Activated naive CD8-positive, alpha-beta T cell treated with anti-CD3 and anti-CD28 coated beads for 36 hours (primary cell): ENCODE data around the gene PRND. TPM values are rescaled to one million over a fixed set of nuclear protein-coding genes. Genes with fewer than 3 reads are reported as not detected.

ENCODE experiments used
- DNase-seq: peaks from one replicate; pipeline ENCODE4 v3.0.0; 2021
- H3K27ac Mint-ChIP-seq: one replicate; pipeline ENCODE4 v1.8.0; 2022; ENCODE audit warnings: mild to moderate bottlenecking, moderate library complexity, mixed read lengths
- H3K27me3 Mint-ChIP-seq: one replicate; pipeline ENCODE4 v1.8.0; 2022; ENCODE audit warnings: mild to moderate bottlenecking, mixed read lengths
- H3K36me3 Mint-ChIP-seq: one replicate; pipeline ENCODE4 v1.8.0; 2021; ENCODE audit warnings: mild to moderate bottlenecking, mixed read lengths
- H3K4me1 Mint-ChIP-seq: one replicate; pipeline ENCODE4 v1.8.0; 2021; ENCODE audit warnings: mixed read lengths
- H3K4me3 Mint-ChIP-seq: one replicate; pipeline ENCODE4 v1.8.0; 2022; ENCODE audit warnings: mild to moderate bottlenecking, moderate library complexity, mixed read lengths
- H3K9me3 Mint-ChIP-seq: one replicate; pipeline ENCODE4 v1.8.0; 2022; ENCODE audit warnings: mixed read lengths
- total RNA-seq, 2 experiments: library from RNA; stranded (reverse); gene quantifications; one replicate each; pipeline ENCODE4 v1.2.3, GENCODE V29; 2021

Gene PRND
- total RNA-seq, 2 experiments from 2014 or later: not detected

- Mint-ChIP-seq H3K36me3 (peaks cover 5% of the 10 kb centered on the region), H3K27me3 (no peaks in the 10 kb centered on the region), H3K27ac (no peak overlapping the region), H3K9me3 (peaks cover 23% of the 10 kb centered on the region), H3K4me3 (no peak overlapping the region), H3K4me1 (no peaks in the 10 kb centered on the region)
- no peak for DNase-seq
These were observed 52.0 kb downstream of the PRND start for GRCh38 chr20:4773736-4774135.

GRCh38 chr20:4774207-4774606 lies 52.5 kb downstream of the PRND start:
- H3K4me3 Mint-ChIP-seq: no peak overlapping the region
- H3K27me3 Mint-ChIP-seq: no peaks in the 10 kb centered on the region
- H3K36me3 Mint-ChIP-seq: peaks cover 5% of the 10 kb centered on the region
- H3K27ac Mint-ChIP-seq: no peak overlapping the region
- no peaks in the 10 kb centered on the region for H3K4me1 Mint-ChIP-seq
- no peak for DNase-seq
- peaks cover 23% of the 10 kb centered on the region for H3K9me3 Mint-ChIP-seq

- Mint-ChIP-seq H3K36me3 (peaks cover 5% of the 10 kb centered on the region), H3K27me3 (no peaks in the 10 kb centered on the region), H3K27ac (no peak overlapping the region), H3K4me1 (no peaks in the 10 kb centered on the region), H3K9me3 (peaks cover 22% of the 10 kb centered on the region), H3K4me3 (no peak overlapping the region)
- no peak for DNase-seq
These were observed 53.8 kb downstream of the PRND start for GRCh38 chr20:4775322-4776078.

GRCh38 chr20:4776079-4776630 lies 54.4 kb downstream of the PRND start:
- Mint-ChIP-seq H3K27me3 (no peaks in the 10 kb centered on the region), H3K4me3 (no peak overlapping the region), H3K4me1 (peaks cover 3% of the 10 kb centered on the region), H3K36me3 (peaks cover 9% of the 10 kb centered on the region), H3K27ac (no peak overlapping the region), H3K9me3 (peaks cover 15% of the 10 kb centered on the region)
- no peak for DNase-seq

Other genes with a start within 250 kb of the PRND start
- gene PRNP, start 35.5 kb upstream of the PRND start, total RNA-seq: 10 to 100 TPM; 40.5 to 41.8 TPM
- 10 to 100 TPM; 47.3 to 48.2 TPM for gene RASSF2, start 101.7 kb downstream of the PRND start, total RNA-seq